Stimulated activated naive CD8-positive, alpha-beta T cell treated with anti-CD3 and anti-CD28 coated beads, Interleukin-15, Interleukin-2, amounts not matched to agents 100 ng/mL and 50 ng/mL, for 24 hours (primary cell): ENCODE results near the gene NPAS2.

Experiments
- H3K27ac Mint-ChIP-seq: one replicate; pipeline ENCODE4 v1.8.0; 2021; ENCODE audit warnings: mild to moderate bottlenecking, mixed read lengths
- H3K27me3 Mint-ChIP-seq: one replicate; pipeline ENCODE4 v1.8.0; 2021; ENCODE audit warnings: mixed read lengths
- H3K36me3 Mint-ChIP-seq: one replicate; pipeline ENCODE4 v1.8.0; 2021; ENCODE audit warnings: low read depth, mixed read lengths
- H3K4me1 Mint-ChIP-seq: one replicate; pipeline ENCODE4 v1.8.0; 2021; ENCODE audit warnings: low read depth, mixed read lengths
- H3K4me3 Mint-ChIP-seq: one replicate; pipeline ENCODE4 v1.8.0; 2021; ENCODE audit warnings: mild to moderate bottlenecking, mixed read lengths
- H3K9me3 Mint-ChIP-seq: one replicate; pipeline ENCODE4 v1.8.0; 2021; ENCODE audit warnings: mixed read lengths

The NPAS2 gene

GRCh38 chr2:100808582-100808981 is 11.4 kb upstream of the NPAS2 start:
- Mint-ChIP-seq H3K9me3 (peaks cover 6% of the 10 kb centered on the region), H3K27me3 (peaks cover 3% of the 10 kb centered on the region), H3K4me3 (no peak overlapping the region), H3K36me3 (no peaks in the 10 kb centered on the region), H3K27ac (no peak overlapping the region), H3K4me1 (peaks cover 21% of the 10 kb centered on the region)

GRCh38 chr2:100809506-100809905 is 10.4 kb upstream of the NPAS2 start:
- H3K27me3 Mint-ChIP-seq = peaks cover 5% of the 10 kb centered on the region
- H3K27ac Mint-ChIP-seq = no peak overlapping the region
- H3K9me3 Mint-ChIP-seq = peaks cover 6% of the 10 kb centered on the region
- no peaks in the 10 kb centered on the region for H3K36me3 Mint-ChIP-seq
- H3K4me1 Mint-ChIP-seq = peaks cover 30% of the 10 kb centered on the region
- H3K4me3 Mint-ChIP-seq = no peak overlapping the region

GRCh38 chr2:100810603-100811145 is 9.3 kb upstream of the NPAS2 start:
- Mint-ChIP-seq H3K4me3 (no peak overlapping the region), H3K27me3 (peaks cover 8% of the 10 kb centered on the region), H3K27ac (no peak overlapping the region), H3K4me1 (peaks cover 32% of the 10 kb centered on the region), H3K36me3 (no peaks in the 10 kb centered on the region), H3K9me3 (peaks cover 6% of the 10 kb centered on the region)

DNA sequence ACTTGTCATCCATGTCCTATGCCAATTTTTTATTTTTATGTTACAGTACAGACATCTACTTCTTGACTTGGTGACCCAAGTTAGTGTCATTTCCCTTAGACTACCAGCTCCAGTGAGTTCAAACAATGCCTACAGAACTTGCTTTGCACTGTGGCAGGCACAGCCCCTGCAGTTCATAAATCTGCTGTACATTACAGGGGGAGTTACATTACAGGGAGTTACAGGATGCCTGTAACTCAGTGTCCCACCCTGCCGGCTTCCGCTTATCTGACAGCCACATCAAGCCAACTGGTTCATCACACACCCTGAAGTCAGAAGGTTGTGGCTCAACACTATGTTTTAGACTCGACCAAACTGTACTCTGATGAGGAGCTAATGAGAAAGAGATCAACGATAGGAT is 7.8 kb upstream of the NPAS2 start:
- Mint-ChIP-seq H3K27me3 (peaks cover 8% of the 10 kb centered on the region), H3K9me3 (peaks cover 6% of the 10 kb centered on the region), H3K27ac (peak overlapping the region; percentile 53), H3K4me3 (no peak overlapping the region), H3K4me1 (peaks cover 32% of the 10 kb centered on the region), H3K36me3 (no peaks in the 10 kb centered on the region)

- Mint-ChIP-seq H3K27me3 (peaks cover 11% of the 10 kb centered on the region), H3K36me3 (no peaks in the 10 kb centered on the region), H3K27ac (peak overlapping the region; percentile 53)
Observed at GRCh38 chr2:100812573-100812972, 7.4 kb upstream of the NPAS2 start.

GRCh38 chr2:100813527-100813926 is 6.4 kb upstream of the NPAS2 start:
- Mint-ChIP-seq H3K27me3 (peaks cover 20% of the 10 kb centered on the region), H3K27ac (peak overlapping the region; percentile 9), H3K36me3 (no peaks in the 10 kb centered on the region), H3K4me1 (peaks cover 41% of the 10 kb centered on the region), H3K4me3 (peak overlapping the region; percentile 21), H3K9me3 (peaks cover 6% of the 10 kb centered on the region)

More at GRCh38 chr2:100812573-100812972, 7.4 kb upstream of the NPAS2 start:
- H3K9me3 Mint-ChIP-seq = peaks cover 6% of the 10 kb centered on the region
- H3K4me1 Mint-ChIP-seq = peaks cover 34% of the 10 kb centered on the region
- no peak overlapping the region for H3K4me3 Mint-ChIP-seq

DNA sequence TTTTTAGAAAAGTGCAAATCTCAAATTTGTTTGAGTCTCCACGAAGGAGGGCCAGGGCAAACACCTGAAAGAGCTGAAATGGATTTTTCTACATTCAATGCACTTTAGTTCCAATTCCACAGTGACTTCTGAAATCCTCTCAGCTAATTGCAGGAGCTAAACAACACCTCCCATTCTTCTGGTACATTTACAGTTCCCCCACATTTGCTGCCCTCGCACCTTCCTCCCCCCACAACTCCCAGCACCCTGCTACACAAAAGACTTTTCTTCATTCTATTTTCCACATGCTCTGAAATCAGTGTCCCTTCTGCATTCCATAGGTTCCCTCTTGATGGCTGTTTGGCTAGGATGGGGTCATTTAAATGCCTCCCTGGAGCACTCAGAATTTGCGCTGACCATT is 5.9 kb upstream of the NPAS2 start:
- Mint-ChIP-seq H3K27ac (no peak overlapping the region), H3K4me1 (peaks cover 41% of the 10 kb centered on the region), H3K27me3 (peaks cover 23% of the 10 kb centered on the region), H3K9me3 (peaks cover 6% of the 10 kb centered on the region), H3K36me3 (no peaks in the 10 kb centered on the region), H3K4me3 (no peak overlapping the region)

DNA sequence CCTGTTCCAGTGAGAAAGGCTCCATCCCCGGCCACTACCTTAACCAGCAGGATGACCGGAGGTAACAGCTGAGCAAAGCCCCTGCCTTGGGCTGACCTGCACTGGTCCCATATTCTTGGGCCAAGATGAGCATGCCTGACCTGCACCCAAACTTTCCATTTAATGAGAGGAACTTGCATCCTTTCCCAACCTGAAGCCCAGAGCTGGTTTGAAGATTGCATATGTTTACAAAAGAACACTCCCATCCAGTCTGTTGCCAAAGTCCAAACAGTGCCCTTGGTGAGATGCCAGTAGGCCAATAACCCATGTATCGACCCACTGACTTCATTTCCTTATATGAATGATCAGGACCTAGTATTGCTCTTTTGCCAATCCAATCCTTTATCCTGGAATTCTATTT is 5.5 kb upstream of the NPAS2 start:
- Mint-ChIP-seq H3K9me3 (peaks cover 6% of the 10 kb centered on the region), H3K4me1 (peaks cover 41% of the 10 kb centered on the region), H3K36me3 (no peaks in the 10 kb centered on the region), H3K27ac (no peak overlapping the region), H3K27me3 (peaks cover 24% of the 10 kb centered on the region), H3K4me3 (no peak overlapping the region)

DNA sequence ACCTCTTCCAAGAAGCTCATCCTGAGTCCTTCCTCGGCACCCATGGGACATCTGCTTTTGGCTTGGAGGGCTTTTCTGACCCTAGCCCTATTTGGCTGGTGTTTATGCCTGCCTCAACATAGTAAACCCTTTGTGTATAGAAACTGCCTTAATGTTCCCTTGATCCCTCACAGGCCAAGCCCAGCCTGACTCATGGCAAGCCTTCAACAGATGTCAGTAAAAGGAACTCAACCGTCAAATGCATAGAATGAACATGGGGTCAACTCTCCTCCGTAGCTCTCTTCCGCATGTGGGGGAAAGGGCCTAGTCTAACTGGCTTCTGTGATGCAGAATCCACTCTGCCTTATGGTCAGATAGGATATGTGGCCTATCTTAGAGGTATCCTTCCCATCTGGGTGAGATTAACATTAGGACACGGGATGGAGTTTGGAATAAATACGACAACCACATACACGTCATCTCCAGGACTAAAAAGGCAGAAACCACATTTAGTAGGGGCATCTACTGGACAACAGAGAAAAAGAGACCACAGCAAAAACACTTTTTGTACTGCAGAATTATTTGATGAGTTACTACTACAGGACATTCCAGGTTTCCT is 2.5 kb upstream of the NPAS2 start:
- H3K27ac Mint-ChIP-seq = no peak overlapping the region
- H3K36me3 Mint-ChIP-seq = no peaks in the 10 kb centered on the region
- no peak overlapping the region for H3K4me3 Mint-ChIP-seq
- peaks cover 39% of the 10 kb centered on the region for H3K4me1 Mint-ChIP-seq
- H3K27me3 Mint-ChIP-seq = peaks cover 38% of the 10 kb centered on the region
- H3K9me3 Mint-ChIP-seq = peaks cover under 1% of the 10 kb centered on the region

DNA sequence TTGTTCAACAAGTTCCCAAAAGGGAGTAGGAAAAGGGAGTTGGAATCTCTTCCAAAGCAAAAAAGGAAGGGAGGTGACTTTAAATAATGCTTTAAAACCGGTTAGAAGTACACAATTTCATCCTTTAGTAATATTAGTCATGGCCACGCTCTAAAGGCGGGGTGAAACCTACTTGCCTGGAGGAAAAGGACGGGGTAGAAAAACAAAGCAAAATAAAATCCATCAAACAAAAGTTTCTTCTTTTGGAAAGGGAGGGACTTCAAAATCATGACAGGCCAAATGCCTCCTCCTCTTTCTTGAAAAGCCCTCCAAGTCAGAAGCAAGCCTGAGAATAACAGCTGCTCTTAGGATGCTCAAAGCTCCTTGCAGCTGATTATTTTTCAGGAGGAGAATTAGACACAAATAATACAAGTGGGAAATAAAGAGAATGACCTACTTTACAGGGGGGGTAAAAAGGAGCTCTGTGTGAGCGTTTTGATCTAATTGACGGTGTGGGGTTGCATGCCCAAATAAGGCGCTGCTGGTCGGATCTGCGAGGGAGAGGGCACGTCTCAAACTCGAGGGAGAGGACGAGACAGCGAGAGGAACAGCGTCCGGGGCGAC is 1.8 kb upstream of the NPAS2 start:
- Mint-ChIP-seq H3K4me3 (peak overlapping the region; percentile 65), H3K27me3 (peaks cover 44% of the 10 kb centered on the region), H3K9me3 (no peaks in the 10 kb centered on the region), H3K27ac (peak overlapping the region; percentile 76), H3K36me3 (no peaks in the 10 kb centered on the region), H3K4me1 (peaks cover 33% of the 10 kb centered on the region)

DNA sequence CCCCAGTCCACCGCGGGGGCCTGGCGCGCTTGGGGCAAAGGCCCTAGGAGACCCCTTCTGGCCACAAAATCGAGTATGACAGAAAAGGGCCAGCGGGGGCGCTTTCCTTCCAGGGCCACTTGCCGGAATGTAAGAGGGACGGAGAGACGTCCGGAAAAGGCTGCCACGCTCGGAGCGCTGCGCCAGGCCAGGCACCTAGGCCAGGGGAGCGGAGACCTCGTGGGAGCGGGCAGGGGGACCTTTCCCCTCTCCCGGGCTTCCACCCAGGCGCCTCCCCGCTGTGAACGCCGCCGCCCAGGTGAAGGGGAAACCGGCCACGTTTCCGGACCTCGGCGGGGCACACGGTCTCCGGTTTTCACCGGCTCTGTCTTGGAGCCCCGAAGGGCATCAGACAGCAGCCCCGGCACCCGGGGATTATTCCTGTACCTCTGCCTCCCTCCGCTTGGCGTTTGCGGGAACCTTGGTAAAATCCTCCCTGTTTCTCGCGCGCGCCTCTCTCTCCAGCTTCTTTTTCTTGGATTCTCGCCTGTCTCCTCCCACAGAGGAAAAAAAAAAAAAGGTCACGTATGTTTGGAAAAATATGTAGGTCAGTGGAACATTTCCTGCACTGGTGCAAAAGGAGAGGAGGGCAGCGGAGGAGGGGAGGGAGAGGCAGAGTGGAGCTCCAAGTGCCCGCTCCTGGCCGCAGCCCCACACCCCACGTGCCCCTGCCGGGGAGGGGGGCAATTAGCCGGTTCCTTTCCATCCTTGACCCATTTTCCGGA is 1.2 kb upstream of the NPAS2 start:
- Mint-ChIP-seq H3K27me3 (peaks cover 50% of the 10 kb centered on the region), H3K4me1 (peaks cover 26% of the 10 kb centered on the region)

GRCh38 chr2:100820273-100820522 is 259 bp downstream of the NPAS2 start:
- peaks cover 47% of the 10 kb centered on the region for H3K27me3 Mint-ChIP-seq
- H3K36me3 Mint-ChIP-seq = no peaks in the 10 kb centered on the region
- no peak overlapping the region for H3K4me3 Mint-ChIP-seq

More for the DNA sequence above, 1.2 kb upstream of the NPAS2 start:
- Mint-ChIP-seq H3K9me3 (no peaks in the 10 kb centered on the region), H3K27ac (peak overlapping the region; percentile 76), H3K4me3 (peak overlapping the region; percentile 73), H3K36me3 (no peaks in the 10 kb centered on the region)

GRCh38 chr2:100820523-100821254 is 750 bp downstream of the NPAS2 start:
- Mint-ChIP-seq H3K4me3 (peak overlapping the region; percentile 75), H3K27me3 (peaks cover 47% of the 10 kb centered on the region), H3K36me3 (no peaks in the 10 kb centered on the region), H3K4me1 (peaks cover 17% of the 10 kb centered on the region), H3K9me3 (no peaks in the 10 kb centered on the region), H3K27ac (peak overlapping the region; percentile 41)

More at GRCh38 chr2:100820273-100820522, 259 bp downstream of the NPAS2 start:
- no peaks in the 10 kb centered on the region for H3K9me3 Mint-ChIP-seq
- no peak overlapping the region for H3K27ac Mint-ChIP-seq
- H3K4me1 Mint-ChIP-seq = peaks cover 17% of the 10 kb centered on the region

GRCh38 chr2:100821255-100821910 is 1.4 kb downstream of the NPAS2 start:
- Mint-ChIP-seq H3K36me3 (no peaks in the 10 kb centered on the region), H3K27ac (peak overlapping the region; percentile 41), H3K4me3 (peak overlapping the region; percentile 75), H3K4me1 (peaks cover 17% of the 10 kb centered on the region), H3K27me3 (peaks cover 47% of the 10 kb centered on the region), H3K9me3 (no peaks in the 10 kb centered on the region)
